Panc1 (cell line): ENCODE results near the gene ELMO1. TPM values are rescaled to one million over a fixed set of nuclear protein-coding genes. Genes with fewer than 3 reads are reported as not detected.

Source experiments
- ATAC-seq: fragments of 200-7000 bp; cut with Tn5 transposase; 2 replicates; pipeline ENCODE4 v1.9.1; 2020; ENCODE audit warnings: mild to moderate bottlenecking, moderate library complexity
- BruUV-seq: library from RNA; stranded (reverse); fragments of 400-500 nt; replicated peaks from 2 replicates; lab custom pipeline; 2021; lab: Mats Ljungman, UMichigan
- CTCF ChIA-PET: fragments of 300-600 bp; sonication (Branson Sonifier 250); formaldehyde crosslinking; loops from one replicate; lab custom pipeline; 2022; ENCODE audit warnings: antibody characterized with exemption; lab: Charles Lee
- POLR2A ChIA-PET: fragments of 300-600 bp; sonication (Branson Sonifier 250); formaldehyde crosslinking; loops from one replicate; lab custom pipeline; 2022; ENCODE audit warnings: antibody characterized with exemption; lab: Charles Lee
- DNase-seq: peaks from one replicate; pipeline ENCODE4 v3.0.0-alpha.2; 2010; ENCODE audit warnings: low read depth, low spot score
- H3K27ac ChIP-seq: 2 replicates; pipeline ENCODE4 v1.5.1; 2011; ENCODE audit warnings: mild to moderate bottlenecking, low read length, inconsistent platforms
- H3K27me3 ChIP-seq: fragments of 200-500 bp; sonication (Bioruptor generic); 2 replicates; pipeline ENCODE4 v1.6.0; 2014; ENCODE audit warnings: low read length, inconsistent platforms; ENCODE audit not compliant: control insufficient read depth, insufficient read depth
- H3K36me3 ChIP-seq: fragments of 200-500 bp; sonication (Bioruptor generic); 2 replicates; pipeline ENCODE4 v1.5.1; 2014; ENCODE audit warnings: inconsistent platforms, mild to moderate bottlenecking, low read length, moderate library complexity; ENCODE audit not compliant: control insufficient read depth, insufficient read depth
- H3K4me1 ChIP-seq: 2 replicates; pipeline ENCODE4 v1.5.1; 2011; ENCODE audit warnings: inconsistent platforms, mild to moderate bottlenecking, low read length, moderate library complexity; ENCODE audit not compliant: control insufficient read depth, insufficient read depth
- H3K4me3 ChIP-seq, 2 experiments: 2 replicates each; pipeline ENCODE4 v1.5.1; 2011 to 2012; ENCODE audit warnings: low read depth in 2 of 2, low read length in 2 of 2, mild to moderate bottlenecking in 2 of 2, inconsistent platforms in 1 of 2, moderate library complexity in 1 of 2
- H3K9me3 ChIP-seq: fragments of 200-500 bp; sonication (Bioruptor generic); 2 replicates; pipeline ENCODE4 v1.5.1; 2014; ENCODE audit warnings: low read depth, mild to moderate bottlenecking, inconsistent platforms, low read length, moderate library complexity; ENCODE audit not compliant: control insufficient read depth, insufficient read depth
- POLR2AphosphoS5 ChIP-seq: IDR thresholded peaks from 2 replicates; pipeline ENCODE4 v1.6.1; 2012; ENCODE audit warnings: mild to moderate bottlenecking, low read depth, low read length, moderate library complexity
- SIN3A ChIP-seq: IDR thresholded peaks from 2 replicates; pipeline ENCODE4 v1.6.1; 2012; ENCODE audit warnings: low read depth, mild to moderate bottlenecking, low read length, moderate library complexity, borderline replicate concordance; ENCODE audit not compliant: insufficient read depth
- TCF7L2 ChIP-seq: IDR thresholded peaks from 2 replicates; pipeline ENCODE4 v1.6.1; 2011; ENCODE audit warnings: mild to moderate bottlenecking, low read depth, low read length, inconsistent platforms
- in situ Hi-C: cut with HindIII; loops from 2 replicates; pipeline ENCODE4 v1.10.0; 2016; ENCODE audit warnings: low sequenced_read_pairs, low pct_unique_long_range_greater_than_20kb
- intact Hi-C: fragments of 100-400 bp; cut with micrococcal nuclease; formaldehyde crosslinking; loops from one replicate; pipeline ENCODE4 v1.10.0; 2022; ENCODE audit not compliant: unreplicated experiment
- total RNA-seq: library from RNA; stranded (reverse); gene quantifications from one replicate; pipeline ENCODE4 v1.2.1, GENCODE V29; 2021; ENCODE audit not compliant: unreplicated experiment
- TF ChIP-seq, protein P1 (sequence below), 2 experiments: IDR thresholded peaks; 2 replicates each; pipeline ENCODE4 v1.6.1; 2011 to 2012; ENCODE audit warnings: low read depth in 2 of 2, control low read depth in 1 of 2, low read length in 1 of 2, mild to moderate bottlenecking in 1 of 2, moderate library complexity in 1 of 2; ENCODE audit not compliant: insufficient read depth in 1 of 2
- TF ChIP-seq, protein P2 (sequence below): fragments of 450-650 bp; IDR thresholded peaks from 2 replicates; pipeline ENCODE4 v1.5.1; 2017; ENCODE audit warnings: mild to moderate bottlenecking

ELMO1 gene
- total RNA-seq, 1 experiment from 2014 or later: 0.80 TPM

DNA sequence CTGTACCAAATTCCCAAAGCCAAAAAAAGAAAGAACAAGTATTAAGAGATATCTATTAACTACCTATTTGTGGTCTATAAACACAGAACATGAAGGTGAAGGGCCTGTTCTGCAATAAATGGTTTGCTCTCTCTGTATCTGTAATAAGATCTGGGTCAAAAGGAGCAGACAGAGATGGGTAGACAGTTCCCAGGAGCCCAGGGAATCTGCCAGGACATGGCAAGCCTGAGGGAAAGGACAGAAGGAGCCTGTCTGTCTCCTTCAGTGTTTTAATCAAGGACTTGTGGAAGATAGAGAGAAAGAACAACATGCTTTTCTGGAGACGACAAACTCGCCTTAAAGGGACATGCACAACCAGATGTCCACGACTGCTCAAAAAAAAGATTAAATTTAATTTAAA is 165.7 kb downstream of the ELMO1 start:
- CTCF ChIA-PET: no interaction called here
- POLR2A ChIA-PET: no interaction called here
- DNase-seq (no peak), ATAC-seq (no peak)
- H3K9me3 ChIP-seq: no peaks in the 10 kb centered on the region
- H3K27ac ChIP-seq: no peak overlapping the region
- no peaks in the 10 kb centered on the region for H3K4me1 ChIP-seq
- H3K27me3 ChIP-seq: no peaks in the 10 kb centered on the region; the same call in 1 of the 2 replicates
- H3K4me3 ChIP-seq: no peak overlapping the region
- intact Hi-C loops: loop anchor here (10.0 kb wide), 1 partner anchor 212 kb away; no protein-coding TSS in a partner anchor
- in situ Hi-C loops: no loop called here
- TF ChIP-seq SIN3A: no peak
- TF ChIP-seq, protein P1, sequence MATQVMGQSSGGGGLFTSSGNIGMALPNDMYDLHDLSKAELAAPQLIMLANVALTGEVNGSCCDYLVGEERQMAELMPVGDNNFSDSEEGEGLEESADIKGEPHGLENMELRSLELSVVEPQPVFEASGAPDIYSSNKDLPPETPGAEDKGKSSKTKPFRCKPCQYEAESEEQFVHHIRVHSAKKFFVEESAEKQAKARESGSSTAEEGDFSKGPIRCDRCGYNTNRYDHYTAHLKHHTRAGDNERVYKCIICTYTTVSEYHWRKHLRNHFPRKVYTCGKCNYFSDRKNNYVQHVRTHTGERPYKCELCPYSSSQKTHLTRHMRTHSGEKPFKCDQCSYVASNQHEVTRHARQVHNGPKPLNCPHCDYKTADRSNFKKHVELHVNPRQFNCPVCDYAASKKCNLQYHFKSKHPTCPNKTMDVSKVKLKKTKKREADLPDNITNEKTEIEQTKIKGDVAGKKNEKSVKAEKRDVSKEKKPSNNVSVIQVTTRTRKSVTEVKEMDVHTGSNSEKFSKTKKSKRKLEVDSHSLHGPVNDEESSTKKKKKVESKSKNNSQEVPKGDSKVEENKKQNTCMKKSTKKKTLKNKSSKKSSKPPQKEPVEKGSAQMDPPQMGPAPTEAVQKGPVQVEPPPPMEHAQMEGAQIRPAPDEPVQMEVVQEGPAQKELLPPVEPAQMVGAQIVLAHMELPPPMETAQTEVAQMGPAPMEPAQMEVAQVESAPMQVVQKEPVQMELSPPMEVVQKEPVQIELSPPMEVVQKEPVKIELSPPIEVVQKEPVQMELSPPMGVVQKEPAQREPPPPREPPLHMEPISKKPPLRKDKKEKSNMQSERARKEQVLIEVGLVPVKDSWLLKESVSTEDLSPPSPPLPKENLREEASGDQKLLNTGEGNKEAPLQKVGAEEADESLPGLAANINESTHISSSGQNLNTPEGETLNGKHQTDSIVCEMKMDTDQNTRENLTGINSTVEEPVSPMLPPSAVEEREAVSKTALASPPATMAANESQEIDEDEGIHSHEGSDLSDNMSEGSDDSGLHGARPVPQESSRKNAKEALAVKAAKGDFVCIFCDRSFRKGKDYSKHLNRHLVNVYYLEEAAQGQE (IDR thresholded peaks at IDR 0.05; ENCODE audit: insufficient read depth in 1 of 2, low read depth in 2 of 2, low read length in 1 of 2): no peak
- no peak for TF ChIP-seq TCF7L2
- TF ChIP-seq, protein P2, sequence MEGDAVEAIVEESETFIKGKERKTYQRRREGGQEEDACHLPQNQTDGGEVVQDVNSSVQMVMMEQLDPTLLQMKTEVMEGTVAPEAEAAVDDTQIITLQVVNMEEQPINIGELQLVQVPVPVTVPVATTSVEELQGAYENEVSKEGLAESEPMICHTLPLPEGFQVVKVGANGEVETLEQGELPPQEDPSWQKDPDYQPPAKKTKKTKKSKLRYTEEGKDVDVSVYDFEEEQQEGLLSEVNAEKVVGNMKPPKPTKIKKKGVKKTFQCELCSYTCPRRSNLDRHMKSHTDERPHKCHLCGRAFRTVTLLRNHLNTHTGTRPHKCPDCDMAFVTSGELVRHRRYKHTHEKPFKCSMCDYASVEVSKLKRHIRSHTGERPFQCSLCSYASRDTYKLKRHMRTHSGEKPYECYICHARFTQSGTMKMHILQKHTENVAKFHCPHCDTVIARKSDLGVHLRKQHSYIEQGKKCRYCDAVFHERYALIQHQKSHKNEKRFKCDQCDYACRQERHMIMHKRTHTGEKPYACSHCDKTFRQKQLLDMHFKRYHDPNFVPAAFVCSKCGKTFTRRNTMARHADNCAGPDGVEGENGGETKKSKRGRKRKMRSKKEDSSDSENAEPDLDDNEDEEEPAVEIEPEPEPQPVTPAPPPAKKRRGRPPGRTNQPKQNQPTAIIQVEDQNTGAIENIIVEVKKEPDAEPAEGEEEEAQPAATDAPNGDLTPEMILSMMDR: no peak
- no peak for TF ChIP-seq POLR2AphosphoS5
- H3K36me3 ChIP-seq: no peaks in the 10 kb centered on the region
- BruUV-seq: no TSS peak

DNA sequence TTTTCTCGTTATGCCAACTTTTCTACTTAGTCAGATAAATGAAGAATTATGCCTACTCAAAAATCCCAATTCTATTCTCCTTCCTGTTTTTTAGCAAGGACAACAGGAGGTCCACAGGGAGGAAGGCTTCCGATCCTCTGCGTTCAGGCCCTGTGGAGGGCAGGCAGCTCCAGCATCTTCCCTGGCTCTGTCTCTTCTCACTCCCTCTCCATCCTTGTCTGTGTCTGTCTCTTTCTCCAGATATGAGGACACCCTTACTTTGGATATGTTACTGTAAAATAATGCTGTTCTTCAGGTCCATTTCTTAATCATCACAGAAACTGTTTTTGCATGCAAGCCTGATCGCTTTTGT is 166.6 kb downstream of the ELMO1 start:
- H3K4me3 ChIP-seq: no peak overlapping the region
- no peak for DNase-seq
- no peak for ATAC-seq
- in situ Hi-C loops (no loop called here), intact Hi-C loops (loop anchor here (10.0 kb wide), 1 partner anchor 213 kb away; no protein-coding TSS in a partner anchor)
- TF ChIP-seq, protein P2: no peak
- TF ChIP-seq SIN3A (no peak), TCF7L2 (no peak), POLR2AphosphoS5 (no peak)
- TF ChIP-seq, protein P1 (IDR thresholded peaks at IDR 0.05; ENCODE audit: insufficient read depth in 1 of 2, low read depth in 2 of 2, low read length in 1 of 2): no peak
- POLR2A ChIA-PET: no interaction called here
- no peaks in the 10 kb centered on the region for H3K4me1 ChIP-seq
- H3K27me3 ChIP-seq: no peaks in the 10 kb centered on the region
- no TSS peak for BruUV-seq
- no peaks in the 10 kb centered on the region for H3K36me3 ChIP-seq
- CTCF ChIA-PET: no interaction called here
- no peak overlapping the region for H3K27ac ChIP-seq
- H3K9me3 ChIP-seq: no peaks in the 10 kb centered on the region
